ENCODE data around the gene ERP27. TPM values are rescaled to one million over a fixed set of nuclear protein-coding genes. Genes with fewer than 3 reads are reported as not detected.

The ERP27 gene
- total RNA-seq, 1 donor from 2014 or later: not detected

GRCh38 chr12:14907953-14908352 lies 30.4 kb downstream of the ERP27 start:
- DNase-seq (ENCODE audit: extremely low read depth, low read depth, low spot score): no peak

GRCh38 chr12:14906114-14906513 lies 32.2 kb downstream of the ERP27 start:
- no peak for DNase-seq (ENCODE audit: extremely low read depth, low read depth, low spot score)

- DNase-seq (ENCODE audit: extremely low read depth, low read depth, low spot score): peak; percentile 73
These were observed 32.9 kb downstream of the ERP27 start for GRCh38 chr12:14905269-14906004.

- DNase-seq (ENCODE audit: extremely low read depth, low read depth, low spot score): no peak
These were observed 33.5 kb downstream of the ERP27 start for GRCh38 chr12:14904854-14905253.

- no peak for DNase-seq (ENCODE audit: extremely low read depth, low read depth, low spot score)
These were observed 34.8 kb downstream of the ERP27 start for GRCh38 chr12:14903386-14904098.

- no peak for DNase-seq (ENCODE audit: extremely low read depth, low read depth, low spot score)
These were observed 35.9 kb downstream of the ERP27 start for GRCh38 chr12:14902465-14902864.

GRCh38 chr12:14901228-14901562 lies 37.1 kb downstream of the ERP27 start:
- DNase-seq (ENCODE audit: extremely low read depth, low read depth, low spot score): no peak

GRCh38 chr12:14900521-14901227 lies 37.7 kb downstream of the ERP27 start:
- no peak for DNase-seq (ENCODE audit: extremely low read depth, low read depth, low spot score)

- no peak for DNase-seq (ENCODE audit: extremely low read depth, low read depth, low spot score)
These were observed 41.7 kb downstream of the ERP27 start for GRCh38 chr12:14896521-14897169.

GRCh38 chr12:14893506-14894250 lies 44.7 kb downstream of the ERP27 start:
- no peak for DNase-seq (ENCODE audit: extremely low read depth, low read depth, low spot score)

- DNase-seq (ENCODE audit: extremely low read depth, low read depth, low spot score): no peak
These were observed 45.4 kb downstream of the ERP27 start for GRCh38 chr12:14892726-14893505.

- DNase-seq (ENCODE audit: extremely low read depth, low read depth, low spot score): no peak
These were observed 47.6 kb downstream of the ERP27 start for GRCh38 chr12:14890701-14891100.

- no peak for DNase-seq (ENCODE audit: extremely low read depth, low read depth, low spot score)
These were observed 52.1 kb downstream of the ERP27 start for GRCh38 chr12:14886271-14886670.

- DNase-seq (ENCODE audit: extremely low read depth, low read depth, low spot score): peak; percentile 39
These were observed 52.6 kb downstream of the ERP27 start, which contains the start of gene MGP for GRCh38 chr12:14885718-14886221. Gene MGP (minus strand): TSS chr12:14885854. CDS start chr12:14885791, 63 bp downstream.

GRCh38 chr12:14884458-14884878 lies 53.9 kb downstream of the ERP27 start:
- peak; percentile 61 for DNase-seq (ENCODE audit: extremely low read depth, low read depth, low spot score)

GRCh38 chr12:14883686-14884085 lies 54.7 kb downstream of the ERP27 start:
- no peak for DNase-seq (ENCODE audit: extremely low read depth, low read depth, low spot score)

GRCh38 chr12:14880890-14881453 lies 57.4 kb downstream of the ERP27 start:
- no peak for DNase-seq (ENCODE audit: extremely low read depth, low read depth, low spot score)

- DNase-seq (ENCODE audit: extremely low read depth, low read depth, low spot score): no peak
These were observed 59.0 kb downstream of the ERP27 start for GRCh38 chr12:14879222-14879933.

Measured in glomerular endothelial cell (primary cell).